22Rv1 (cell line): Measurements from ENCODE around the gene CNR2.

Experiments used
- H3K27ac ChIP-seq: fragments of 450-650 bp; 2 replicates; pipeline ENCODE4 v1.5.1; 2017
- ZFX ChIP-seq: fragments of 450-650 bp; IDR thresholded peaks from 2 replicates; pipeline ENCODE4 v1.6.1; 2017; ENCODE audit warnings: antibody characterized with exemption, borderline replicate concordance
- TF ChIP-seq, protein P1 (sequence below): fragments of 450-650 bp; IDR thresholded peaks from 2 replicates; pipeline ENCODE4 v1.5.1; 2017; ENCODE audit warnings: mild to moderate bottlenecking

Gene CNR2

DNA sequence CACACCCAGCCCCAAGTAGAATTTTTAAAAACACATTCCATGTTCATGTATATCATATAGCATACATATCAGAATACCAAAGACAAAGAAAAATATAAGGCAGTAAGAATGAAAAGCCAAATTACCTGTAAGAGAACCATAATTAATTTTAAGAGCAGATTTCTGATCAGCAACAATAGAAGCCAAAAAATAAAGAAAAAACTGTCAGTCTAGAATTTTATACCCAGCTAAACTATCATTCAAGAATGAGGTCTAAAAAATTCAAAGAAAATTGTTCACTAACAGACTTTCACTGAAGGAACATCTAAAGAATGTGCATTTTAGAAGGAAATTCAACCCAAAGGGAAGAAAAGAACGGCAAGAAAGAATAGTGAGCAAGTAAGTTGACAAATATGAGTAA is 34.5 kb downstream of the CNR2 start:
- H3K27ac ChIP-seq, result no peak overlapping the region
- TF ChIP-seq, protein P1, sequence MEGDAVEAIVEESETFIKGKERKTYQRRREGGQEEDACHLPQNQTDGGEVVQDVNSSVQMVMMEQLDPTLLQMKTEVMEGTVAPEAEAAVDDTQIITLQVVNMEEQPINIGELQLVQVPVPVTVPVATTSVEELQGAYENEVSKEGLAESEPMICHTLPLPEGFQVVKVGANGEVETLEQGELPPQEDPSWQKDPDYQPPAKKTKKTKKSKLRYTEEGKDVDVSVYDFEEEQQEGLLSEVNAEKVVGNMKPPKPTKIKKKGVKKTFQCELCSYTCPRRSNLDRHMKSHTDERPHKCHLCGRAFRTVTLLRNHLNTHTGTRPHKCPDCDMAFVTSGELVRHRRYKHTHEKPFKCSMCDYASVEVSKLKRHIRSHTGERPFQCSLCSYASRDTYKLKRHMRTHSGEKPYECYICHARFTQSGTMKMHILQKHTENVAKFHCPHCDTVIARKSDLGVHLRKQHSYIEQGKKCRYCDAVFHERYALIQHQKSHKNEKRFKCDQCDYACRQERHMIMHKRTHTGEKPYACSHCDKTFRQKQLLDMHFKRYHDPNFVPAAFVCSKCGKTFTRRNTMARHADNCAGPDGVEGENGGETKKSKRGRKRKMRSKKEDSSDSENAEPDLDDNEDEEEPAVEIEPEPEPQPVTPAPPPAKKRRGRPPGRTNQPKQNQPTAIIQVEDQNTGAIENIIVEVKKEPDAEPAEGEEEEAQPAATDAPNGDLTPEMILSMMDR, result no peak
- TF ChIP-seq ZFX, result no peak

DNA sequence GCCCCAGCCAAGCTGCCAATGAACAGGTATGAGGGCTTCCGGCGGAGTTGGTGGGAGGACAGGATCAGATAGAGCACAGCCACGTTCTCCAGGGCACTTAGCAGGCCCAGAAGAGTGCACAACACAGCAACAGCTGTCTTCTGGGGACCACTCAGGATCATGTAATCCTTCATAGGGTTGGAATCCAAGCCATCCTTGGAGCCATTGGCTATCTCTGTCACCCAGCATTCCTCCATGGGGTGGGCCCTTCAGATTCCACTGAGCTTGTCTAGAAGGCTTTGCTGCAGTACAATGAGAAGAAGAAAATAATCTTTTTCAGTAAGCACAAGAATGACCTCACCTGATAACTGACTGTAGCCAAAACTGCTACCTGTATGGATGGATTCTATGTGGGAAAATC is 37.8 kb downstream of the CNR2 start:
- no peak overlapping the region for H3K27ac ChIP-seq
- TF ChIP-seq, protein P1, result no peak
- no peak for TF ChIP-seq ZFX

DNA sequence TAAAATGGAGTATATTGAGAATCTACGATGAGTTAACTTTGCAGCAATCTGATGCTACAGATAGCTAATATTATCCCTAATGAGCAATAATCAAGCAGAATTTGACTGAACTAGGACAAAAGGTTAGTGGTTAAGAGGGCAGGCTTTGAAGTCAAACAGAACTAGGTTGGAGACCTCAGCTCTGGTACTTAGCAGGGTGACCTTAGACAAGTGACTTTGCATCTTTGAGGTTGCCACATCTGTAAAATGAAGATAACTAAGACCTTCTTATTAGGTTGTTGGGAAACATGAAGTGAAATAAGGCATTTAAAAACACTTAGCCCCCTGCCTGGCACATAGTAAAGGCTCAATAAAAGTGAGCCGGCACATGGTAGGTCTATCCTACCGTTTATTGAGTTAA is 40.7 kb downstream of the CNR2 start:
- TF ChIP-seq, protein P1, result no peak
- TF ChIP-seq ZFX, result no peak
- no peak overlapping the region for H3K27ac ChIP-seq

DNA sequence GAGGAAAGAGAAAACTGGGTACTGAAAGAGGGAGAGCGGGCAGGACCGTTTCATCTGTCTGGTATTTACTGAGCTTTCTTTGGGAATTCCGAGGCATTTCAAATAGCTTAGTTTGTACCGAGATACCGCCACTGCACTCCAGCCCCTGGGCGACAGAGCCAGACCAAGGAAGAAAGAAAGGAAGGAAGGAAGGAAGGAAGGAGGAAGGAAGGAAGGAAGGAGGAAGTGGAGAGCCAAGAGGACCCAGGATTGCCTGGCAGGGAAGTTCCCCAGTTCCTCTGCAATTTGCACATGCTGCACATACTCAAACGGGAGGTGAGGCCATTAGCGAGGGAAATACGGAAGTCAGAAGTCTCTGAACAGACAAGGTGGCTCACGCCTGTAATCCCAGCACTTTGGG is 44.1 kb downstream of the CNR2 start:
- no peak for TF ChIP-seq ZFX
- TF ChIP-seq, protein P1, result no peak
- H3K27ac ChIP-seq, result peak overlapping the region; percentile 70

DNA sequence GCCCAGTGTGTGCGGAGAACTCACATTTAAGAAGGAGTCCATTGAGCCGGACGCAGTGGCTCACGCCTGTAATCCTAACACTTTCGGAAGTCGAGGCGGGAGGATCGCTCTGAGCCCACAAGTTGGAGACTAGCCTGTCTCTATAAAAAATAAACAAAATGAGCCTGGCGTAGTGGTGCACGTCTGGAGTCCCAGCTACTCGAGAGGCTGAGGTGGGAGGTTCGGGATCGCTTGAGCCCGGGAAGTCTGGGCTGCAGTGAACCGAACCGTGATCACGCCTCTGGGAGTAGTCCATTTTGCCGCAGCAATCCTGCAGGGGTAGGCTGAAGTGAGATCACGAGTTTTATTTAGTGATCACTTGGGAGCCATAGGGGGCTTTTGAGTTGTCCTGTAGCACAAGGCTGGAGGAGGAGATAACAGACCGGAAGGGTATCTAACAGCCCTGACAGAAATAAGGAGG is 44.6 kb downstream of the CNR2 start:
- H3K27ac ChIP-seq, result peak overlapping the region; percentile 70

DNA sequence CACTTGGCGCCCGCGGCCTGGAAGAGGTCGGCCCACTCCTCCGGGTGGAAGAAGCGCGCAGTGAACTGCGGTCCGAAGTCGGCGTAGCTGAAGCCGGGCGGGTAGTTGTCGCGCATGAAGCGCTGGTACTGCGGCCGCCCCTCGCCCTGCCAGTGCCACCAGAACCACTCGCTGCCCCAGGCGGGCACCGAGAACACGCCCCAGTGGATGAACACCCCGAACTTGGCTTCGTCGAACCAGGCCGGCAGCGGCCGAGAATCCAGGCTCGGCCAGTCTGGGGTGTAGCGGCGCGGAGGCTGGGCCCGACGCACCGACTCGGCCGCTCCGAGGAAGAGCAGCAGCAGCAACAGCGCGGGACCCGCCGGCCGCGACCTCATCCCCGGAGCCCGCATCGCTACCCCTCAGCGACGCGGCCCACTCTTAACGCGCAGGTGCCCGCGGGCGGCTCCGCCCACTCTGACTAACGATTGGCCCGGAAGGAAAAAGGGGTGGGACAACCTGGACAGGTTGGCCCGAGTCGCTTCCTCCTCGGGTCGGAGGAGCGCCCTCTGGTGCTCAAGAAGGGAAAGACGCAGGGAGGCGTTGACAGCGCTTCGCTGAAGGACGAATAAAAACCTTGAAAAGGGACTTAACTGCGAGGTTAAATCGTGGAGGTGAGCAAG is 45.1 kb downstream of the CNR2 start, which contains the start of gene FUCA1:
Gene FUCA1, minus strand, starts transcription at position 396 of the 662 bp plus-strand sequence. Its CDS starts 4 bp downstream, at position 392.
- H3K27ac ChIP-seq, result peak within 1 kb of the TSS; percentile 70
- TF ChIP-seq ZFX, result no peak
- TF ChIP-seq, protein P1, result peak; percentile 96

More for the DNA sequence above, 44.6 kb downstream of the CNR2 start:
- TF ChIP-seq, protein P1, result peak; percentile 72
- TF ChIP-seq ZFX, result no peak

DNA sequence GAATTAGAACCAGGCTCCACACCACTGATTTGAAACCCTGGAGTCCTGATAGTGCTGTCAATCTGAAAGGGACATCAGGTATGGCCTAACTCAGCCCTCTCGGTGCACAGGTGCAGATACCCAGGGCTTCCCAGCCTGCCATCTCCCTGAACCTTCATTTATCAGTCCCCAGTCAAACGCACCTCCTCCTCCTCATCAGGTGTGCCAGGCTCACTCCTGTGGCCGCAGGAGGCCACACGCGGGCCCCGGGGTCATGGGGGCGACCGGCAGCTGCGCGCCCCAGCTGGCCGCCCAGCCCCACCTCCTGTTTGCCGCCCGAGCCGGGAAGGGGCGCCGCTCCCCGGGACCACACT is 45.6 kb downstream of the CNR2 start:
- TF ChIP-seq, protein P1, result no peak
- TF ChIP-seq ZFX, result no peak
- H3K27ac ChIP-seq, result peak overlapping the region; percentile 70; the same call in 1 of the 2 replicates
